ENCODE data around the gene RASA4B.
"Not testable (repeated sequence)": the region's sequence is repeated elsewhere in the genome, so short reads cannot be mapped to it uniquely, and the experiment has no call there.

GRCh38 chr7:102497308-102497707, 20.3 kb downstream of the RASA4B start:
- not testable (repeated sequence) for TF ChIP-seq POLR2AphosphoS5 (IDR thresholded peaks at IDR 0.05; ENCODE audit: low read depth); CTCF (conservative IDR thresholded peaks at IDR 0.05; ENCODE audit: low read depth in 2 of 2)
